Right renal cortex interstitium (tissue), 3 donors: ENCODE data around the gene TMEM178B. TPM values are rescaled to one million over a fixed set of nuclear protein-coding genes. Genes with fewer than 3 reads are reported as not detected.

Source experiments
- DNase-seq, 3 donors: peaks; one replicate each; pipeline ENCODE4 v3.0.0-alpha.2; 2013; ENCODE audit warnings: low read depth in 3 of 3, low spot score in 2 of 3
- polyA plus RNA-seq, 3 donors: library from polyadenylated mRNA; unstranded; fragments of 120-200 nt; gene quantifications; one replicate each; pipeline ENCODE4 v1.2.1, GENCODE V29; 2013; ENCODE audit not compliant: insufficient read length in 3 of 3

Gene TMEM178B
- polyA plus RNA-seq, 3 donors, result 0.21 to 0.50 (median 0.32) TPM

- no peak for DNase-seq
Measured at GRCh38 chr7:141497391-141497790, 423.5 kb downstream of the TMEM178B start.

GRCh38 chr7:141500608-141501007, 426.7 kb downstream of the TMEM178B start:
- no peak for DNase-seq

DNA sequence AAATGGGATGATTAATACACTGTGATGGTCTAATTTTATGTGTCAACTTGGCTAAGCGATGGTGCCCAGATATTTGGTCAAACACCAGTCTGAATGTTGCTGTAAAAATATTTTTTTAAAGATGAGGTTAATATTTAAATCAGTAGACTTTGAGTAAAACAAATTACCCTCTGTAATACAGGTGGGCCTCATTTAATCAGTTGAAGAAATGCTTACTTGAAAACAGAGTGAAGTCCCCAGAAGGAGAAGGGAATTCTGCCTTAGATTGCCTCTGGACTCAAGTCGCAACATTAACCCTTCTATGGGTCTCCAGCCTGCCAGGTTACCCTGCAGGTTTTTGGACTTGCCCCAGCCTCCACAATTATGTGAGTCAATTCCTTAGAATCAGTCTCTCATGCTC, 427.6 kb downstream of the TMEM178B start:
- DNase-seq, result no peak

DNA sequence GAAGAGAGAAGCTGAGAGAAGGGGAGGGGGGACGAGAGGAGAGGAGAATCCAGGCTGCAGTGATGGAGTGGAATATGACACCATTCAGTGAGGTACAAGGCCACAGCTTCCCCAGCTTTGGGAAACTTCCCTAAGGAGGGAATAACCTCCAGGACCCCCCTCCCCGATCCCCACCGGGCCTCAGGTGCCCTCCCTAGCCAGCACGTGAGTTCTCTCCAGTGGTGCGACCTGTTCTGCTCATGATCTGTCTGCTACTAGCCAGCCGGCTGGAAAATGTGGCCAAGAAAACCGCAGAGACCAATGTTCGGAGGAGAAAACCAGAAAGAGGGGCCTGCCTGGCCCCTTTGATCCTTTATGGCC, 437.4 kb downstream of the TMEM178B start:
- peak in 1 of 3 donors; percentile 7 for DNase-seq

- peak in 1 of 3 donors; percentile 19 for DNase-seq
Measured at GRCh38 chr7:141511676-141512396, 438.0 kb downstream of the TMEM178B start.

DNA sequence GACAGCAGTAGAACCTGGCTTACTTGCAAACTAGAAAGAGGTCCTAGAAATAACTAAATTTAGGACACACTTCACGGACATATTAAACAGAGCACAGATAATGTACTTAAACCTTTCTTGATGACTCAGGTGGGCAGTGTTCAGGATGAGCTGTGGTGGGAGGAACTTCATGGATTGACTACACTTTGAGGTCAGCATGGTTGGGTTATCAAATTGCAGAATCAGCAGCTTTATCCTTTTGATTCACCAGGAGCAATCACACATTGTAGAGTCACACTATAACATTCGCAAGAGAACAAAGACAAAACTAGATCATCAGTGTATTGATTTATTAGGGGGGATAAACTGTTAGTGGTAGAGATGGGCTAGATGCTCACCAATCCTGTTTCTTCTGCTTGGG, 438.7 kb downstream of the TMEM178B start:
- no peak for DNase-seq

GRCh38 chr7:141513720-141514119, 439.9 kb downstream of the TMEM178B start:
- DNase-seq, result no peak

DNA sequence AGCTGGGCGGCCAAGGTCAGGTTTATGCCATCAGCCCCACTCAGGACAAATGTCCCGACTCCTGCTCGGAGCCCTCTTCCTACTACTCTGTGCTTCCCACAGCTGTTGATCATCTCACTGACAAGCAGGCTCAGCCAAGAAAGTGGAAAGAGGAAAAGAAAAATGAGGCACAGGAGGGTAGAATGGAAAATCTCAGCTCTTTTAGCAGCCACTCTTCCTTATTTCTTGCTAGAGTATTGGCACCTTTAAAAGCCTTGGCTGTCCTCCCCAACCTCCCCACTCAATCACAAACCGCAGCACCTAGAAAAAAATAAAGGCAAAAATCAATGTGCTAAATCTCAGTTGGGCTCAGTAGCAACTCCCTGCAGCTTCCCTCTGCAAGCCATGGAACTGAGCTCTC, 442.1 kb downstream of the TMEM178B start:
- no peak for DNase-seq

DNA sequence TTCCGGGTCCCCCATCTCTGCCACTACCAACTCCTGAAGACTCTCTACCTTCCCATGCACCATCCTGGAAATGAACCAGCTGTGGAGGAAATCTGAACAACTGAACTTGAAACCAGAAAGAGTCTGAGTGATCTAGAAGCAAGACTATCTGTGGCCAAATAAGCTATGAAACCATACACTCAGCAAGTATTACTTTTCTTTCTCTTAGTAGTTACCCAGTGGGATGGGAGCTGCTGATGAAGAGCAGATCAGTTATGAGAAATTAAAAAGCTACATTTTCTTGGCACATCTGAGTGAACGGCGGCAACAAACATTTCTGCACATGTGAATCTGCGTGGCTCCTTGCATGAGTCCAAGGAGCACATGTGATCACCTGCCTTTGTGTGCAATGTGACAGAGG, 445.8 kb downstream of the TMEM178B start:
- DNase-seq, result no peak

- DNase-seq, result no peak
Measured at GRCh38 chr7:141522657-141523342, 448.9 kb downstream of the TMEM178B start.

DNA sequence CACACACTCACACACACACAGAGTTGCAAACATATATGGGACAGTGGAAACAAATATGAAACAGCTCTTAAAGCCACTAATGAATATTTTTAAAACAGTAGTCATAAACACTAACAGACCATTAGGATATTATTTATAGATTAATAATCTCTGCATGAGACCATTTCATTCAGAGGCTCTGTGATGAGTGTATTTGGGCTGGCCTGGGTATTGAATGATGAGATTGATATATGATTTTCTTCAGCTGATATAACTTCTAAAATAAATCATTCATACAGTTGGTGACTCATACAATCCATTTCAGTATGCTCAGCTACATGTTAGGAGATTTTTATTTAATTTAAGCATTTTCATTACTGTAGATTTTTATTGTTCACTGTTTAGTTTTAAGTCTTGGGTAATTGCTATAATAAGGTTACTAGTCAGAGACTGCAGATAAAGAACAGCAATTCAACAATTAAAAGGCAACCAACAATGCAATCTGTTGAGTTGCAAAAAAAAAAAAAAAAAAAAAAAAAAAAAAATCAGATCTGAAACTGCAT, 452.2 kb downstream of the TMEM178B start:
- no peak for DNase-seq

DNA sequence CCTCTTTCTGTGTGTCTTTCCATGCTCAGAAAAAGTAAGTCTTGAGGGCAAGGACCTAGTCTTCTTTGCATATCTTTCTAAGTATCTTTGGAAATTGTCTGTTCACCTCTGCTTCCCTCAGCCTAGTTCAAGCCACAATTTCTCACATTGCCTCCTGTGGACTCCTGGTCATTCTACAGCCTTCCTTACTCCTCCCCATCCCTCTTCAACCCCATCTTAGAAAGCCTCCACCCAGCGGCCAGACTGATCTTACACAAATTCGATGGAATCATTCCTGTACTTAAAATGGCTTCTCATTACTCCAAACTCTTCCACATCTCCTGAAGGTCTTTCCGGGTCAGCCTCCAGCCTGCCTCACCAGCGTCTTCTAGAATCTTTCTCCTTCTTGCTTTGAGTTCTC, 453.2 kb downstream of the TMEM178B start:
- DNase-seq, result no peak

DNA sequence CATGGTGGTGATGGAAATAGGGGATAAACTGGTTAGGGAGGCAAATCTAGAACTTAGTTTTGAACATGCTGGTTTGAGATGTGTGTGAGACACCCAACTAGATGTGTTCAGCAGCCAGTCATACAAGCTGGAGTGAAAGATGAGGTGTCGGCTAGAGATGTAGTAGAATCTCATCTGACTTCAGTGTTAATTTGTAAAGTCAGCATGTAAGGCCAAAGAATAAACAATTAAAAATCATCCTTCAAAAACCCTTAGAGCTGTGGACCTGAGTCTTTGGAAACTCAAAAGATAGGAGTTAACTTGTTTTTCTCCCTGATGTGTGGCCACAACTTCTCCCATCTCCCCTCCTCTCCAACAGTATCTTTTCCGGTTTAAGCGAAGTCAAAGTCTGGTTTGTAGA, 454.5 kb downstream of the TMEM178B start:
- no peak for DNase-seq

Other genes starting within 250 kb of the TMEM178B start
- gene BRAF, start 149.1 kb upstream of the TMEM178B start, polyA plus RNA-seq, result 10 to 100 TPM; 22.5 to 26.3 (median 22.9) TPM
- gene MRPS33, start 59.1 kb upstream of the TMEM178B start, polyA plus RNA-seq, result 100 to 1,000 TPM in 1 of 3 donors, 10 to 100 TPM in 2; 90.8 to 105 (median 98.6) TPM